HG03095 (cell line): ENCODE results near the gene GBGT1.

Source experiments
- ATAC-seq: cut with Tn5 transposase; IDR thresholded peaks from one replicate; pipeline ENCODE4 v1.9.1; 2021; ENCODE audit warnings: moderate library complexity; ENCODE audit not compliant: unreplicated experiment

Gene GBGT1

GRCh38 chr9:133144904-133145851, 18.5 kb downstream of the GBGT1 start:
- no peak for ATAC-seq

DNA sequence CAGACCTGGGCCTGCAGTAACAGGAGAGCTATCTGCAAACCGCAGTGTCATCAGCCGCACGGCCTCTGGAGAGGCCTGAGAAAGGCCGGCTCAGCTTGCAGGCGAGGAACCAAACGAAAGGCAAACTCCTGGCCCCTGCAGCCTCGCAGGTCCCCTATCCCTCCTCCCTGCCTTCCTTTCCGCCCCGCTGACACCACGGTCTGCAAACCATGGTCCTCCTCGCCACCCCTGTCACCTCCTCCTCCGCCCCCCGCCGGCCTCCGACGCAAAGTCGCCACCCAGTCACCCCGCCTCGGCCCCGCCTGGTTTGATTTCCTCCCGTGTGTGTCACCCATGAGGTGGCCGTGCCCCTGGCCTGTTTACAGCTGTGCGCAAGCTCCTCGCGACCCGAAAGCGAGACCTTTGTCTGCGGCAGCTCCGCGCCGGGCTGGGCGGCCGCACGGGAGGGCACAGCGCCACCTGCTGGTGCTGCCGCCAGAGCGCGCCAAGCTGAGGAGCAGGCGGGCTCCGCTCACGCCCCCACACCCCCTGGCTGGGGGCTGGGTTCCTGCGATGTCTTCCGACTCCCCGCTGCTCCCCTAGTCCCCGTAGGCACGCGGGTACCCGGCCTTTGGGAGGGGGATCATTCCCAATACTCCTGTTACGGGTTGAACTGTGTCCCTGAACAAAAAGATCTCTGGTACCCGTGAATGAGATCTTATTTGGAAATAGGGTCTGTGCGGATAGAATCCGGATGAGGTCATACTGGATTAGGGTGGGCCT, 19.4 kb downstream of the GBGT1 start:
- ATAC-seq = no peak

DNA sequence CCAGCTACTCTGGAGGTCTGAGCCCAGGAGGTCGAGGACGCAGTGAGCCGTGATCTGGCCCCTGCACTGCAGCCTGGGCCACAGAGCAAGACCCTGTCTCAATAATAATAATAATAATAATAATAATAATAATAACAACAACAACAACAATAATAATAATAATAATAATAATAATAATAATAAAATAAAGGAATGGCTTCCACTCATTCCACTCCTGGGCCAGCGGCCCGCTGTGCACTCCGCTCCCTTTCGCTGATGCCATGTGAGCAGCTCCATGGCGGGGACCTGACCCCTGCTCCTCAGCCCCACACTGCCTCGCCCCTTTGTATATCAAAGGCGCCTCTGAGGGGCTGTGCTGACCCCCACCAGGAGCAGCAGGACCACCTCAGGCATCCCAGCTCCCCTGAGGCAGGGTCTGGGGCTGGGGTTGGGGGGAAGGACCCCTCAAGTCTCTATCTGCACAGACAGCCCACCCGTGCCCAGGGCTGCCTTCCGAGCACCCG, 20.0 kb downstream of the GBGT1 start:
- no peak for ATAC-seq

- no peak for ATAC-seq
Measured at GRCh38 chr9:133142684-133143622, 20.8 kb downstream of the GBGT1 start.

DNA sequence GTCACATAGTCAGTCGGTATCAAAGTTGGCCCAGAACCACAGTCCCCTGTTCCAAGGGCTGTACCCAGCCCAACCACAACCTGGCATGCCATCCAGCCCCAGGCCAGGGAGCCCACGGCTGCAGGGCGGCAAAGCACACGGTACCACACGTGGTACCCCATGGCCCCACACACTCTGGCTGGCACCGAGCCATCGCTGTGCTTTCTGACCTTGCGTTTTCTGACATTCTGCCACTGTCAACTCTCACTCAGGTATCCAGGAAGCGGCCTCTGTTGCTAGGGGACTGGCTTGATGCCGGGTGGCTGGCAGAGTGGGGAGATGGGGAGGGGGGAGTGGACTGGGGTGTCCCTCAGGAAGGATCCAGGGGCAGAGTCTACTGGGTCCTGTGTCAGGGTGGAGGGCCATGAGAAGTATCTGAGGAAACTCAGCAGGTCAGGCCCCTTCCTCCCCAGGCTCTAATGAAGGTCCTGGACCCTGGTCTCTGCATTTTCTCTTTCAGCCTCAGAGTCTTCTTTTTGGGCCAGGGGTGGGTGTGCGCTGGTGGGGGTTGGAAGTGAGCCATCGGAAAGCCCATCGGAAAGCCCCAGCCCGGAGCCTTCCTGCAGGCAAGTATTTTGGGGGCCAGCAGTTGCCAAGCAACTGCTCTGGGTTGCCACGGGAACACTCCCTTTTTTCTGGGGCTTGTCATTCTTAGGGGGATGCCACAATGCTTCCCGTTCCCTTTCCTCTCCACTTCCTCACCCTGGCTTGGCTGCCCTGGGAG, 21.7 kb downstream of the GBGT1 start:
- no peak for ATAC-seq

GRCh38 chr9:133140606-133141005, 23.1 kb downstream of the GBGT1 start:
- no peak for ATAC-seq

GRCh38 chr9:133140174-133140505, 23.6 kb downstream of the GBGT1 start:
- no peak for ATAC-seq

GRCh38 chr9:133139246-133140173, 24.2 kb downstream of the GBGT1 start:
- no peak for ATAC-seq

GRCh38 chr9:133137451-133138231, 26.1 kb downstream of the GBGT1 start:
- no peak for ATAC-seq

GRCh38 chr9:133135146-133135745, 28.5 kb downstream of the GBGT1 start:
- no peak for ATAC-seq

DNA sequence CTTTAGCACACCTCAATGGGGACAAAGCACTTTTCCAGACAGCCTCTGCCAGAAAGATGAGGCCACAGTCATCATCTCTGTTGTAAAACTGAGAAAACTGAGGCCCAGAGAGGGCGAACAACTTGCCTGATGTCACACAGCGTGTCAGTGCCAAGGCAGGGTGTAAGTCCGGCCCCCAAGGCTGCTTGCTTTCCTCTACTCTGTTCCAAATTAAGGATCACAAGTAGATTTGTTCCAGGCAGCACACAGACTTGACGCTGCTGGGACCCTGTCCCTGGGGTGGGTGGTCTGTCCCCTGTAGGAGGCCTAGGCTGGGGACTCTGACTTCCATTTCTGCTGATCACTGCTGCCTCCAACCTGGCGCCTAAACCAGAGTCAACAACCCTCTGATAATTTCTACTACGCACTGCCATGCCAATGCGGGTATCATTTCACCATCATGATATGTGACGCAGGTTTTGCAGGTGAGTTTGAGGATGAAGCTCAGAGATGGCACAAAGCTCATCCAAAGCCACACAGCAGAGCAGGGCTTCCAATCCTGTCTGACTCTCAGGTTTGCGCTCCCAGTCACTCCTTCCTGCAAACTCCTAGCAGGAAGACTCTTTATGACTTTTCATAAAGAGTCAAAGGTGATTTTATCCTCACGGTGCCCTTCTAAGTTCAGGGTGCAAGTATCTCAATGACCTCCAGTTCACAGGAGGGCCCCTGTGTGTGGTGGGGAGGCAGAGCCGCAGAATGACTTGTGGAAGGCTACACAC, 29.1 kb downstream of the GBGT1 start:
- ATAC-seq = no peak

DNA sequence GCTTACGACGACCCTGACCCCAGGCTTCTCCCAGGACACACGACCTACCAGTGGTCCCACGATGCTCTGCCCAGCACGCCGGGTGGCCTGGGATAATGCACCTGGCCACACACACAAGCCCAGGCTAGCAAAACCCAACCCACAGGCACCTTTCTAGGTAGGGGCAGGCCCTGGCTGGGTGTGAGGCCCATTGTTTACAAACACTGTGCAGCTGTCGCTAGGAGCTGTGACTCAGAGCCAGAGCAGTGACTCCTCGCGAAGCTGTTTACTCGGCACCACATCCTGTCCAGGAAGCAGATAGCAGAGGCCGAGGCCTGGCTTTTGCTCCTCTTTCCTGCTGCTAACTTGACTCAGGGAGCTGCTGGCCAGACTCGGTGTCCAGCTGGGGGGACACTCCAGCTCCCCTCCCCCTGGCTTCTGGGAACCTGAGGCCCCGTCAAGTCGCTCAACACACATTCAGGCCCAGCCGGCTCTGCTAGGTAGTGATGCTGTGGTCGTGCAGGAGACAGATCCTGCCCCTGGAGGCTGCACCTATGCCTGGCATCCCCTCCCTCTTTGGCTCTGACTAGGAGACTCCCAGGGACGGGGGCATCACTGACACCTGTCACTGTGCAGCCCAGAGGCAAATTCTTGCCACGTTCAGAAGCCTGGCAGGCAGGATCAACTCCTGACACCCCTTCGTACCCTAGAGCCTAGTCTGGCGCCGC, 29.9 kb downstream of the GBGT1 start:
- ATAC-seq = peak; percentile 81

DNA sequence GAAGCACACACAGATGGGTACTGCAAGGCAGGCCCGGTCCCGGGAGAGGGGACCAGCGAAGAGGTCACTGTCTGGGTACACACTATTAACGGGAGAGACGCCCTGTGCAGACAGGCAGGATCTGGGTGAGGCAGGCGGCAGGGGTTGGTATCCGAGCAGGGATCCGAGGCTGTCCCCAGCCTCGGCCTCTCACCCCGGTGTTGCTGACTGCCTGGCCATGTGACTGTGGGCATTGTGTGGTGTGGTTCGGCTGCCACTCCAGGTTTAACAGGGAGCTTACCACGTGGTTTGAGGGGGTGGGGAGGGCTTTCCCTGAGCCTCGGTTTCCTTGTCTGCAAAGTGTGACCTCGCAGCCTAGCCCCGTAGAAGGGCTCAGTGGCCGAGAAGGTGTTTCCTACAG, 31.5 kb downstream of the GBGT1 start:
- no peak for ATAC-seq

DNA sequence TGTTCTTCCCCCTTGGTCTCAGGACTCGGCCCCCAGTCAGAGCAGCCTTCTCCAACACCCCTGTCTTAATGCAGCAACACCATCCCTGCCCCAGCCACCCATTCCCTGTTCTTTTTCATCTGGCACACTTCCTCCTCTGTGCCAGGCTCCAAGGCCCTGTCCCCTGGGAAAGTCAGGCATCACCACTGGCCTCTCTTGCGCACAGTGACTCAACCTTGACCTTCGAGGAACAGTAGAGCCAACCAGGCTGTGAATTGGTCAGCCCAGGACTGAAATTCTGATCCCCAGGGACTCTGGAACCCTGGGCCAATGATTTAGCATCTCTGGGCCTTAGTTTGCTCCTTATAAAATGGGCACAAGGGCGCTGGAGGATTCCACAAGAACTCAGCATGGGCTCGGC, 32.2 kb downstream of the GBGT1 start:
- ATAC-seq = no peak

DNA sequence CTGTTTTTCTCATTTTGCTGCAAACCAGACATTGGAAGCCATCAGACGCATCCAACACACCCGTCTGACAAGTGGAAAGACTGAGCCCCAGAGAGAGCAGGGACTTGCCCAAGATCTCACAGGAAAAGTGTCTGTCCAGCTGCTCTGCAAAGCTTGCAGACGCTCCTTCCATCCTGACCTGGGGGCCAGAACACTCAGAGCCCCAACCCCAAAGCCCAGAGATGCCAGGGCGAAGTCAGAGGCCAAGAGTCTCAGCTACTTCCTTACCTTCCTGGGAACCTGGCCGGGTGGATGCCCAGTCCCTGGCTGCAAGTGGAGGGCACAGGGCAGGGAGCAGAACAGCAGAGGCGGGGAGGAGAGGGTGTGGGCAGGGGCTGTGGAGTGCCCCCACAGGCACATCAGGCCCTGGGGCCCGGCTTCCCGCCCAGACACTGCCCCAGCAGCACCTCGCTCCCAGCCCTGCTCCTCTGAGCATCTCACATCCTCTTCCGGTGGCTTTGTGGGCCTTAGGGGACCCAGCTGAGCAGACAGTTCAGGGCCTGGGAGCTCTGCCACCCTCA, 32.9 kb downstream of the GBGT1 start:
- ATAC-seq = peak; percentile 31
